Measurements from ENCODE around the gene NGEF.

The NGEF gene

GRCh38 chr2:232929303-232930058 lies 83.6 kb downstream of the NGEF start:
- Histone ChIP-seq H3K9ac (ENCODE audit: low read depth, low read length) (no peak overlapping the region), H3K4me3 (ENCODE audit: low read depth in 1 of 2, low read length in 2 of 2) (no peak overlapping the region), H3K36me3 (ENCODE audit: insufficient read depth, low read length) (no peaks in the 10 kb centered on the region), H3K4me2 (ENCODE audit: insufficient read depth, low read length) (no peak overlapping the region), H3K9me3 (ENCODE audit: insufficient read depth, low read length, severe bottlenecking) (no peaks in the 10 kb centered on the region), H2AFZ (ENCODE audit: low read depth, low read length) (no peak overlapping the region), H3K4me1 (ENCODE audit: insufficient read depth, low read length) (no peaks in the 10 kb centered on the region), H4K20me1 (ENCODE audit: insufficient read depth, low read length) (no peaks in the 10 kb centered on the region), H3K27ac (ENCODE audit: low read length) (no peak overlapping the region), H3K27me3 (ENCODE audit: insufficient read depth, low read length, poor library complexity) (no peaks in the 10 kb centered on the region), H3K79me2 (ENCODE audit: insufficient read depth, low read length) (no peaks in the 10 kb centered on the region)
- DNase-seq (no peak), ATAC-seq (ENCODE audit: insufficient read depth, low read depth) (no peak)
- TF ChIP-seq CTCF (IDR thresholded peaks at IDR 0.05; ENCODE audit: borderline replicate concordance, extremely low read depth, low read length, poor library complexity, severe bottlenecking): no peak
- TF ChIP-seq EZH2 (IDR thresholded peaks at IDR 0.05; ENCODE audit: borderline replicate concordance, low read depth, low read length, severe bottlenecking): no peak

- H3K27me3 ChIP-seq (ENCODE audit: insufficient read depth, low read length, poor library complexity): no peaks in the 10 kb centered on the region
- no peaks in the 10 kb centered on the region for H3K36me3 ChIP-seq (ENCODE audit: insufficient read depth, low read length)
- H3K4me3 ChIP-seq (ENCODE audit: low read depth in 1 of 2, low read length in 2 of 2): no peak overlapping the region
- TF ChIP-seq EZH2 (IDR thresholded peaks at IDR 0.05; ENCODE audit: borderline replicate concordance, low read depth, low read length, severe bottlenecking): no peak
- TF ChIP-seq CTCF (IDR thresholded peaks at IDR 0.05; ENCODE audit: borderline replicate concordance, extremely low read depth, low read length, poor library complexity, severe bottlenecking): no peak
- DNase-seq: no peak
- H3K27ac ChIP-seq (ENCODE audit: low read length): no peak overlapping the region
- no peak overlapping the region for H3K9ac ChIP-seq (ENCODE audit: low read depth, low read length)
- no peak overlapping the region for H2AFZ ChIP-seq (ENCODE audit: low read depth, low read length)
- H3K4me2 ChIP-seq (ENCODE audit: insufficient read depth, low read length): no peak overlapping the region
- H3K4me1 ChIP-seq (ENCODE audit: insufficient read depth, low read length): no peaks in the 10 kb centered on the region
- no peak for ATAC-seq (ENCODE audit: insufficient read depth, low read depth)
- no peaks in the 10 kb centered on the region for H4K20me1 ChIP-seq (ENCODE audit: insufficient read depth, low read length)
- H3K79me2 ChIP-seq (ENCODE audit: insufficient read depth, low read length): no peaks in the 10 kb centered on the region
- no peaks in the 10 kb centered on the region for H3K9me3 ChIP-seq (ENCODE audit: insufficient read depth, low read length, severe bottlenecking)
Observed at GRCh38 chr2:232928551-232929302, 84.3 kb downstream of the NGEF start.

GRCh38 chr2:232927793-232928550 lies 85.1 kb downstream of the NGEF start:
- DNase-seq: no peak
- no peak for ATAC-seq (ENCODE audit: insufficient read depth, low read depth)
- H3K9me3 ChIP-seq (ENCODE audit: insufficient read depth, low read length, severe bottlenecking): no peaks in the 10 kb centered on the region
- H3K36me3 ChIP-seq (ENCODE audit: insufficient read depth, low read length): no peaks in the 10 kb centered on the region
- H3K27ac ChIP-seq (ENCODE audit: low read length): no peak overlapping the region
- no peak overlapping the region for H3K9ac ChIP-seq (ENCODE audit: low read depth, low read length)
- H4K20me1 ChIP-seq (ENCODE audit: insufficient read depth, low read length): no peaks in the 10 kb centered on the region
- no peak for TF ChIP-seq CTCF (IDR thresholded peaks at IDR 0.05; ENCODE audit: borderline replicate concordance, extremely low read depth, low read length, poor library complexity, severe bottlenecking)
- TF ChIP-seq EZH2 (IDR thresholded peaks at IDR 0.05; ENCODE audit: borderline replicate concordance, low read depth, low read length, severe bottlenecking): no peak
- H3K4me1 ChIP-seq (ENCODE audit: insufficient read depth, low read length): no peaks in the 10 kb centered on the region
- no peak overlapping the region for H3K4me2 ChIP-seq (ENCODE audit: insufficient read depth, low read length)
- no peak overlapping the region for H2AFZ ChIP-seq (ENCODE audit: low read depth, low read length)
- no peak overlapping the region for H3K4me3 ChIP-seq (ENCODE audit: low read depth in 1 of 2, low read length in 2 of 2)
- no peaks in the 10 kb centered on the region for H3K79me2 ChIP-seq (ENCODE audit: insufficient read depth, low read length)
- no peaks in the 10 kb centered on the region for H3K27me3 ChIP-seq (ENCODE audit: insufficient read depth, low read length, poor library complexity)
